Measurements from ENCODE around the gene SLC35B3. TPM values are rescaled to one million over a fixed set of nuclear protein-coding genes. Genes with fewer than 3 reads are reported as not detected.
"Not testable (repeated sequence)": the region's sequence is repeated elsewhere in the genome, so short reads cannot be mapped to it uniquely, and the experiment has no call there.

Gene SLC35B3
- polyA plus RNA-seq, 1 donor = 13.1 TPM

DNA sequence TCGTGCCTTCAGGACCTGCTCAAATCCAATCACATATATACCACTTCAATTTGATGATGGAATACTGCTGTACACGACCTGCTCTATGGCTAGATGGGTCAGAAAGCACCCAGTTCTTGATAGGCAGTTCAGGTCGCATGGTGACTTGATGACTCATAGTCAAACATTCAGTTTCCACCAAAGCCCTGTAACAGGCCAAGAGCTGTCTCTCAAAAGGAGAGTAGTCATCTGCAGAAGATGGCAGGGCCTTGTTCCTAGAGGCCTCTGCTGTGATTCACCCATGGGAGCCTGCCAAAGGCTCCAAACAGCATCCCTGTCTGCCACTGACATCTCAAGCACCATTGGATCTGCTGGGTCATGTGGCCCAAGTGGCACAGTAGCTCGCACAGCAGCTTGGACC lies 29.4 kb downstream of the SLC35B3 start:
- DNase-seq = not testable (repeated sequence)

GRCh38 chr6:8402546-8402945 lies 32.8 kb downstream of the SLC35B3 start:
- no peak for DNase-seq

- no peak for DNase-seq
These were observed 34.7 kb downstream of the SLC35B3 start for GRCh38 chr6:8400663-8401062.

DNA sequence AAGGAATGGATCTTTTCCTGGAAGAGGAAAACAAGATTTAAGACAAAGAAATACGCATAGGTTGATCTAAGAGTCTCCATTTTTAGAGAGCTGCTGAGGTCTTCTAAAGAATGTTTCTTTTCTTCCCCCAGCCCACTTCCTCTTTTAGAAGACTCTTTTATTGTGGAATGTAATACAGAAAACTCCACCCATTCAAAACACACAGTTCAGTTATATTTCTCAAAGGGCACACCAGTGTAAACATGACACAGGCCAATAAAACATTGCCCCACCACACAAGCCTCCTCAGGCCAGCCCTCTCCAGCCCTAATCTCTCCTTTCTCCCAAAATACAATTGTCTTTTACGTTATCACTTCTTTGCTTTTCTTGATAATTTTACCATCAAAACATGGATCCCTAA lies 42.8 kb downstream of the SLC35B3 start:
- no peak for DNase-seq

- DNase-seq = no peak
These were observed 43.4 kb downstream of the SLC35B3 start for GRCh38 chr6:8391934-8392333.

GRCh38 chr6:8389036-8389818 lies 46.1 kb downstream of the SLC35B3 start:
- DNase-seq = no peak

DNA sequence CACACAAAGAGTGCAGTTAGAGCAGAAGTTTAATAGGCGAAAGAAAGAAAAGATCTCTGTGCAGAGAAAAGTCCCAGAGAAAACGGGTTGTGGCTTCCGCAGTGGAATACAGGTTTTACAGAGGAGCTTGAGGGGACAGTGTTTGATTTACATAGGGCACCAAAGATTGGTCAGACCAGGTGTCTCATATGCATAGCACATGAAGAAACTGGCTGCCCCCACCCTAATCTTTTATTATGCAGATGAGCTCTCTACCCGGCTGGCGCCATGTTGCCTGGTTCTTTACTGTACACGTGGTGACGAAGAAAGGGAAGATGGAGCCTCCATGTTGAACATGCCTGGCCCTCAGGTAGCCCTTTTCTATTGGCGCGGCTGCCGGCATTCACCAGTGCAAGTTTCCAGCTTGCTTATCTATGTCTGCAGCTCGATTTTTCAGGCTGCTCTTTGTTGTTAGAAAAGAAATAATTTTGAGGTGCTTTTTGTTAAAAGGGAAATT lies 47.4 kb downstream of the SLC35B3 start:
- DNase-seq = no peak

DNA sequence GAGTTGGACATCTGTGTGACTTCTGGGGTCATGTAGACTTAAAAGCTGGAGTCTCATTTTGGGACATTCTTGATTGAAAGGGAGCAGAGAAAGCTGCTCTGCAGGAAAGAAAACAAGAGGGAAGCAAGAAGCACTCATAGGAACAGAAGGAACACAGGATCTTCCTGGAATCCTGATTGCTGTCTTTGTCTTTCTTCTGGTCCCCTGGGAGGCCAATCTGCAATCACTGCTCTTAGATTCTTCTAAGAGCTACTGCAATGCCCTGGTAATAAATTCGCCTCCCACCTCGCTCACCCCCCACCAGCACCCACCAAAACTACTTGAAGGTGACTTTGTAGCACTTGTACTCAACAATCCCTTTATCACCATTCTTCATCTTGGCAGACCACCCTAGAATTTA lies 51.8 kb downstream of the SLC35B3 start:
- DNase-seq = no peak

GRCh38 chr6:8382434-8382833 lies 52.9 kb downstream of the SLC35B3 start:
- DNase-seq = no peak

DNA sequence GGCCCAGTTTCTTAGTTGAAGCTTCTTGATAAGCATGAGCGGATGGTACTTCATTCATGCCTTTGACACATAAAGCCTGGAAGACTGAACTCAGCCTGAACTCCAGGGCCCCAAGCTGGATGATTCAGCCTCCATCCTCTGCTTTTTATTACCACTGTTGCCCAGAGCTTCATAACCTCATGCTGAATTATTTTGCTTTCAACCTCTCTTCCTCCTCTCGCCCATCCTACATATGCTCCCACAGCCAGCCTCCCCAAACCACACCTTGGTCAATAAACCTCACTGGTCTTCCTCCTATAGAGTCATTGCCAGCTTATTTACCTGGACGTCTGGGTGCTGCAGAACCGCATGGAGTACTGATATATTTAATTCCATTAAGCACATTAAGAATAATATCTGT lies 59.4 kb downstream of the SLC35B3 start:
- no peak for DNase-seq

All from hindlimb muscle (tissue), 1 donor.